Smooth muscle cell of the brain vasculature (primary cell): Measurements from ENCODE around the gene CABLES2.

ENCODE experiments used
- DNase-seq: peaks from one replicate; pipeline ENCODE4 v3.0.0-alpha.2; 2012; ENCODE audit warnings: low read depth, low spot score

Gene CABLES2

DNA sequence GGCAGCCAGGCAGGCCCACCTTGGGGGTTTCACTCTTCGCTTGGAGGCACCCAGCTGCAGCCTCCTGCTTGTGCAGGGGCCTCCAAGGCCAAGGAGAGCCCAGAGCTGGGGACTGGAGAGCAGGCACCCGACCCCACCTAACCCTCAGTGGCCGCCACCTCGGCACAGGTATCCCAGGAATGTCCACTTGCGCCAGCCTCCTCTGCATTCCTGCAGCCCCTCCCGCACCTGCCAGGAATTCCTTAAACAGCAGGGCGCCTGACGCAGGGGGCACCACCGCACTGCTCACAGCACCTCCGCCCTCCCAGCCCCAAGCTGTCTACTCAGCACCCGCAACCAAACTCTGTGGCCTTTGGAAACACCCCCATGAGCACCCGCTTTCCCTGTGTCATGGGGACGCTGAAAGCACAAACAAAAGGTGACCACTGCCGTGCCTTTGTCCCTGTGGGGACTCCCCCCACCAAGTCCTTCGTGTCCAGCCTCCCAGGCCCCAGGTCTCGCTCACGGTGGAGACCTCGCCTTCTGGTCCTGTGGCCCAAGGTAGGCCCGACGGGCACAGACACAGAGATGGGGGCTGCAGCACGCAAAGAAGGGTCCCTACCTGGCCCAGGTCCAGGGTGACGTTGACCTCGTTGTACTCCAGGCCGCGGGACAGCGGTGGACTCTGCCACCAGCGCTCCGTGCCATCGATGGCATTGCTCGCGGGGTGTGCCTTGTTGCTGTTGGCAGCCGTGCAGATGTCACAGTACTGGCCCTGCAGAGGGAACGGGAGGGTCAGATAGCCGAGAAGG is 45.1 kb downstream of the CABLES2 start:
- no peak for DNase-seq

DNA sequence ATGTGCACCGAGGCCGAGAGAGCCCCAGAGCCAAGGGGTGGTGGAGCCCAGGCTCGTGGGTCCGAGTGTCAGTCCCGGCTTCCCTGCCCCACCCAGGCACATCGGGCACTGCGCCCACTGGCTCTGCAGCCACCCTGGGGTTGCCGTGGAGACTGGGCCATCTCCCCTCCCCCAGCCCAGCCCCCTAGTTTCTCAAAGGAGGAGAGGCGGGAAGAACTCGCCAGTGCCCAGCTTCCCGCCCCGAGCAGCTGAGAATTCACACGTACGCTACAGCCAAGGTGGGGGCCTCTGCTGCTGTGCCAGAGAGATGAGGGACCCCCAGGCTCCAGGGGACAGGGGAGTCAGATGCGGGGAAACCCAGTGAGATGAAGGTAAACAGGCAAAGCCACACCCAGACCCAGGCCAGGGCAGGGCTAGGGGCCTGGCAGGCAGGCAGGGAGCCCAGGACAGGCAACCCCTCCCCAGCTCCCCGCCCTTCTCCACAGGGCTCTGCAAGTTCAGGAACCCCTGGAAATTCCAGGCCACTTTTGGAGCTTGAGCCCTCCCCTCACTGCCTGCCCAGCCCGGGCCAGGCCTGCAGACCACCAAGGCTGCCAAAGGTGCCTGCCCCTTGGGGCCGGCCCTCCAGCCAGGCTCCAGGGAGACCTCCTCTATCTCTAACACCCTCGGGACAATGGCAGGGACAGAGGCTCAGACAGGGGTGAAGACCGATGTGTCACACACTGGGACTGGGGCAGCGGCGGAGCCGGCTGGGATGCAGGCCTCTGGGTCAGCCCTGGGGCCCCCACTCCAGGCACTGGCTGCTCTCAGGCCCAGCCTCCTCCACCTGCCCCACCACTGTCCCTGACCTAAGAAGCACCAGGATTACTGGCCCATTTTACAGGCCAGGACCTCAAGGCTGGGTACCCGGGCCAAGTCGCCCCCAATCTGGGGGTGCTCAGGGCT is 46.0 kb downstream of the CABLES2 start:
- DNase-seq: no peak

DNA sequence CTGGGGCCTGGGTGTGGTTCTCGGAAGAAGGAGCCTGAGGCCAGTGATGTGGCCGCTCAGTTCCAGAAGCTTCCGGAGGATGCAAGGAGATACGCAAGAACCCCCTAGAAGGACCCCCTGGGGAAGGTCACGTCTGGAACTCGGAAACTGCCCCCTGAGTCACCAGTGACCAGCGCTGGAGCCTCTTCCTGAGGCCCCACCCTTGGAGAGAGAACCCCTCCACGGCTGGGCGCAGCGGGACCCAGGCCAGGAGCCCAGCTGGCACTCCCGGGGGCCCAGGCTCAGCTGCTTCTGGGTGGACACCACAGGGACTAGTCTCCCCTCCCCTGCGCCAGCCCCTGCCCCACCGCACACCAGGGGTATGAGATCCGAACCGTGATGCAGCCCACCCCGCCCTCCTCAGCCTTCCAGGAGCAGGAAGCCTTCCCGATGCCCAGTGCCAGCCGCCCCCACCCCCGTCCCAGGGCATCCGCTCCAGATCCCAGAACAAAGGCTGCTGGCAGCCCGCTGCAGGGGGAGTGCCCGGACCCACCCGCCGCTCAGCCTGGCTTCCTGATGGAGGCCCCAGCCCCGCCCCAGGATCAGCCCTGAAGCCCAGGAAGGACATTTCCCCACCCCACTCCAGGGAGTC is 47.5 kb downstream of the CABLES2 start:
- no peak for DNase-seq

- DNase-seq: no peak
Observed at GRCh38 chr20:62359043-62359490, 48.0 kb downstream of the CABLES2 start.

DNA sequence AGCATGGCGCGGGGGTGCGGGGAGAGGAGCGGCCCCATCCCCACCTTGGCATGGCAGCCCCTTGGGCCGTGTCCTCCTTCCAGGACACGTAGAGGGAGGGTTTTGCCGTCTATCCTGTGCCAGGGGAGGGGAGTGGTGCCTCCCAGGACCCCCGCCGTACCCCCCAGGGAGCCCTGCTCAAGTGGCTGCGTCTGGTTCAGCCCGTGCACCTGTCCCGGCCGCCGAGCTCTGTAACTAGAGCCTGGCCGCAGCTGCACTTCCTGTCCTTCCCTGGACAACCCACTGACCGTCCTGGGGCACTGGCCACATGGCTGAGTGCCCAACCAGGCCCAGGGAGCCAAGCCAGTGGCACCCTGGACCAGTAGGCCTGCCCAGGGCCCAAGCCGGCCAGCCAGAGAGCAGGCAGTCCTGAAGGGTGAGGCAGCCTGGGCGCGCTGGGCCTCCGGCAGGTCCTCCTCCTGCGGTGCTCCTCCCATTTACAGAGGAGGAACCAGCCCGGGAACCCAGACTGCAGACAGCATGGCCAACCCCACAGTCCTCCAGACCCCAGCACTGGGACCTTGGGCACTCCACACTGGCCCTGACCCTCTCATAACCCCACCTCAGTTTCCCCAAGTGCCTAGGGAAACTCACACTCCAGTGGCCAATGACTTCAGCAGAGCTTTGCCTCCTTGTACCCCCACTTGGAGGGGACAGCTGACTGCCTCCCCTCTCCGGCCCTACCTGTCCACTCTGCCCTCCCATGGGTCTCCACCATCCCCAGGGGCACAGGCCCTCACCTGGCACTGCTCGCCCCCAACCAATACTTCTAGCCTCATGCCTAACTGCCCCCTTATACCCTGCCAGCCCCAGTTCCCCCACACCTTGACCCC is 48.7 kb downstream of the CABLES2 start:
- no peak for DNase-seq

- DNase-seq: no peak
Observed at GRCh38 chr20:62357681-62358080, 49.4 kb downstream of the CABLES2 start.

- DNase-seq: peak; percentile 70
Observed at GRCh38 chr20:62357187-62357667, 49.9 kb downstream of the CABLES2 start.

DNA sequence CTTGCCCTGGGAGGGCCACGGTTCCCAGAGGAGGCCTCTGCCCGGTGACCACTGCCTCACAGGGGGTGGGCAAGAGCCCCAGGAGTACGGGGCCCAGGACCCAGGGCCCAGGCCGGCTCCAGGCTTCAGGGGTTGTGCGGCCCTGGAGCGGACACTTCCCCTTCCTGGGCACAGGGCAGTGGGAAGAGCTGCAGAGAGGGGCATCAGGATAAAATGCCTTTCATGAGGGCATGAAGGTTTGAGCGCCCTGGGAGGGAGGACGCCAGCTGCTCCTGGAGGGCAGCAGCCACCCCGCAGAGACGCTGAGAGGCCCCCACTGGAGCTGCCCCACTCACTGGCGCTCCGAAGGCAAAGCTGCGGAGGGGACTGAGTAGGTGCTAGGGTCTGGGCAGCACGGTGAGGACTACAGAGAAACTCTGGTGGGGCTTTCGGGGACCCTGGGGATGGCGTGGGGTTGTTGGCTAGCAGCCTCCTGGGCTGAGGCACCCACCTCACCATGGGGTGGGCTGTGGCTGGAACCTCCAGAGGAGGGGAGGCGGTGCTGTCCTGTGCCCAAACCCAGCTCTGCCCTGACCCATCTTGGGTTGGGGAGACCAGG is 50.4 kb downstream of the CABLES2 start:
- no peak for DNase-seq

DNA sequence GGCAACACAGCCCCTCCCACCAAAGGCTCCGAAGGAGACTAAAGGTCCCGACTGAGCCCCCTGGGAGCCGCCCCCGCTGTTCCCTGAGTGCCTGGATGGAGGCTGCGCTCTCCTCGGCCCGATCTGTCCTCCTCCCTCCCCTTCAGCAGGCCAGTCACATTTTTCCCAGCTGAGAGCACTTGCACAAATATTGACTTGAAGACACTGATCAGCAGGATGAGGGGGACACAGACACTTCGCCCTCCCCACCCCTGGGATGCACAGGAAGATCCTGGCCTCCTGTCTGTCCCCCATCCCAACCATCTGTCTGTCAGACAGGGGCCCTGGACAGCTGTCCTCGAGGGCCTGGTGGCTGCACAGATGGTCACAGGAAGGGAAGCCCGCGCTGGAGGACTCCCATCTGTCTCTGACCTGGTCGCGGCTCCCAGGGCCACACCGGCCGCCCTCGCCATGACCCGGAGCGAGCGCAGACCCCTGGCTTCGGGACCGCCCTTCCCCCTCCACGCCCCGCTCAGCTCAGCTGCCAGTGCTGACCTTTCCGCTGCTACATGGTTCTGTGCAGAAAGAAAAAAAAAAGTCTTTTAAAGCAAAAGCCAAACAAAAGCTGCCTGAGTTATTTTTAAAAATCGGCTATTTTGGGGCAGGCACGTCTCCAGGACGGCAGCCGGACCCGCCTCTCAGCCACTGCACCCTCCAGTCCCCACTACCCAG is 51.1 kb downstream of the CABLES2 start:
- peak; percentile 62 for DNase-seq

DNA sequence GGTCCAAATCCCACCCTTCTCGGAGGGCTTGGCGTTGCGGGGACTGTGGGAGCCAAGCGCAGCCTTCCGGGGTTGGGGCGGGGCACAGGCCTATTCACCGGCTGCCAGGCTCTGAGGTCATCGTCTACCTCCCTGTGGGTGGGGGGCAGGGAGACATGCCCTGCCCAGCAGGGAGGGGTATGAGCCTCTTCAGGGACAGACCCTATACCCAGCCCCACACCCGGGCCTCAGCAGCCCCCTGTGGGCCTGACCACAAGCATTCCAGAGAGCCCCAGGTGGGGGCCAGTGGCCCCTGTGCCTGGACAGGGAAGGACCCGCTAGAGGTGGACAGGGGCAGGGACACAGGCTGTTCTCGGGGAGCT is 51.6 kb downstream of the CABLES2 start:
- no peak for DNase-seq

GRCh38 chr20:62354811-62355341 is 52.2 kb downstream of the CABLES2 start:
- DNase-seq: no peak

DNA sequence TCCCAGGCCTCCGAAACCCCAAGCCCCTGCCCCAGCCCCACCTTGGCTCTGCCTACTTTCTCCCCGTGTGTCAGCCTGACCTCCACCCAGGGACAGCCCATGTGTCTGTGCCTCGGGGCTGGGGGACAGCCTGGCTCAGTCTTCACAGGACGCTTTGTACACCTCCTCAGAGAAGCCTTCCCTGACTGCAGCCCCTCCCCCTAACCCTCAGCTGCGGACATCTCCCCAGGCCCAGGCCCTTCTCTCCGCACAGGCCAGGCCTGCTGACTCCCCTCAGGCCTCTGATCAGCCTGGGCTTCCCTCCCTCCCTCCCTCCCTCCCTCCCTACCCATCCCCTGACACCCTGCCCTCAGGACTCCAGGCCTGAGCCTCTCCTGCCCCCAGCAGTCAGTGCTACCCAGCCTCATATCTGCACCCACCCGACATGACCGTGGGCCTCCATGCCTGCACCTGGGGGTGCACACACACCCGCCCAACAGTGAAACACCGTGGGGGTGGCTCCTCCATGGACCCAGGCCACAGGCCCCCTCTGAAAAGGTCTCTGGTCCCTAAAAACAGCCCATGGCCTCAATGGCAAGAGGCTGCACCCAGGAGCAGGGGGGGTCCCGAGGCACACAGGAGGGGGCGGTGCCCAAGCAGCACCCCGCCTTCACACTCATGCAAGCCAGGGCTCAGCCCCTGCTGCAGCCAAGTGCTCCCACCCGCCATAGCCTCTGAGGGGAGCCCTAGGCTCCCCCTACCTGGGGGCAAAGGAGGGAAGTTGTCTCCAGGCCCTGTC is 52.9 kb downstream of the CABLES2 start:
- DNase-seq: no peak

DNA sequence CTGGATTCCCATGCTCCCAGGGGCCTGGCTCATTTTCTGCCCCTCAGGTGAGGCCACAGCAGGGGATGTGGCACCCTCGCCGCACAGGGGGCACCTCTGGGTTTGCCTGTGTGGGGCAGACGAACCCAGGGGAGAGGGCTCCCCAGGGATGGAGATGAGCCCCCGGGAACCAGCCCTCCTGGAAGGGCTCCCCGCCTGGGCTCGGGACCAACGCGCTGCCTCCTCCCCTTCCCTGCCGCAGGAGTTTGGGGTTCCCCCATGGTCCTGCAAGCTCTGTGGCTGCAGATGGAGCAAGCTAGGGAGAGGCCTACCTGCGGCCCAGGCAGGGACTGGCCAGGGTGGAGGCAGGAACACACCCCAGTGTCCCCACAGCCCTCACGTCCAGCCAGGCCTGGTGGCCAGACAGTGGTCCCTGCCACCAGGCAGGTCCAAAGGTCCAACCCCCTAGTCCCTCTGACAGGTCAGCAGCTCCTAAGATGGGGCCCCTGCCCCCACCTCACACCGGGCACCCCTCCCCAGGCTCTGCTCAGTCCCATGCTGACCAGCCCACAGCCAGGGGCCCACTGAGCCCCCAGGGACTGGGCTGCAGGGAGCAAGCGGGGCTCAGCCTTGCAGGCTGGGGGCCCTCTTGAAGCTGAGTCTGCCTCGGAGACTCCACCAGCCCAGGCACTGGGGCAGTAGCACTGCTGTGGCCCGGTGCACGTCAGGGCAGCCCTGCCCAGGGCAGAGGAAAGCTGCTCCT is 53.6 kb downstream of the CABLES2 start:
- no peak for DNase-seq

GRCh38 chr20:62352402-62353288 is 54.4 kb downstream of the CABLES2 start:
- DNase-seq: no peak

GRCh38 chr20:62351469-62352401 is 55.4 kb downstream of the CABLES2 start:
- no peak for DNase-seq
